HPDE6-E6E7 (cell line): ENCODE results near the gene MARCHF2.
"Not testable (repeated sequence)": the region's sequence is repeated elsewhere in the genome, so short reads cannot be mapped to it uniquely, and the experiment has no call there.

Source experiments
- DNase-seq: peaks from one replicate; pipeline ENCODE4 v3.0.0; 2011; ENCODE audit warnings: missing footprints; ENCODE audit errors: extremely low spot score

Gene MARCHF2

GRCh38 chr19:8412783-8413628 lies at the start of gene MARCHF2:
Gene MARCHF2 (plus strand): TSS chr19:8413305. CDS start chr19:8421841, 8,536 bp downstream.
- DNase-seq, result peak; percentile 95

GRCh38 chr19:8363803-8364771 lies 49.0 kb upstream of the MARCHF2 start, which contains the start of gene ANGPTL4:
Gene ANGPTL4 (plus strand): TSS chr19:8364155. CDS start chr19:8364322, 167 bp downstream.
- no peak for DNase-seq

GRCh38 chr19:8366121-8366581 lies 47.0 kb upstream of the MARCHF2 start:
- no peak for DNase-seq

- DNase-seq, result no peak
Measured at GRCh38 chr19:8366961-8367326, 46.2 kb upstream of the MARCHF2 start.

GRCh38 chr19:8367327-8368001 lies 45.6 kb upstream of the MARCHF2 start:
- DNase-seq, result no peak

GRCh38 chr19:8370176-8371010 lies 42.7 kb upstream of the MARCHF2 start:
- DNase-seq, result no peak

GRCh38 chr19:8371011-8371804 lies 41.9 kb upstream of the MARCHF2 start:
- no peak for DNase-seq

GRCh38 chr19:8373867-8374813 lies 39.0 kb upstream of the MARCHF2 start:
- DNase-seq, result no peak

- DNase-seq, result not testable (repeated sequence)
Measured at GRCh38 chr19:8375766-8376165, 37.3 kb upstream of the MARCHF2 start.

GRCh38 chr19:8376373-8376974 lies 36.6 kb upstream of the MARCHF2 start:
- DNase-seq, result not testable (repeated sequence)

- DNase-seq, result no peak
Measured at GRCh38 chr19:8377598-8377997, 35.5 kb upstream of the MARCHF2 start.

GRCh38 chr19:8379156-8379891 lies 33.8 kb upstream of the MARCHF2 start:
- not testable (repeated sequence) for DNase-seq

GRCh38 chr19:8384569-8384968 lies 28.5 kb upstream of the MARCHF2 start:
- DNase-seq, result not testable (repeated sequence)

GRCh38 chr19:8385103-8385502 lies 28.0 kb upstream of the MARCHF2 start:
- DNase-seq, result not testable (repeated sequence)

GRCh38 chr19:8385566-8385965 lies 27.5 kb upstream of the MARCHF2 start:
- DNase-seq, result not testable (repeated sequence)

GRCh38 chr19:8386419-8386818 lies 26.7 kb upstream of the MARCHF2 start:
- DNase-seq, result not testable (repeated sequence)

GRCh38 chr19:8386990-8387389 lies 26.1 kb upstream of the MARCHF2 start:
- no peak for DNase-seq
